PC-9 (cell line): ENCODE results near the gene DDR2.

Experiments used
- EZH2 ChIP-seq: fragments of 200-600 bp; sonication (generic); IDR thresholded peaks from 2 replicates; pipeline ENCODE4 v1.8.0; 2017; ENCODE audit warnings: antibody characterized with exemption, low read depth
- TF ChIP-seq, protein P1 (sequence below): fragments of 200-600 bp; sonication (generic); conservative IDR thresholded peaks from 2 replicates; pipeline ENCODE4 v1.6.1; 2017; ENCODE audit warnings: mixed run types, antibody characterized with exemption, mild to moderate bottlenecking, moderate library complexity

DNA sequence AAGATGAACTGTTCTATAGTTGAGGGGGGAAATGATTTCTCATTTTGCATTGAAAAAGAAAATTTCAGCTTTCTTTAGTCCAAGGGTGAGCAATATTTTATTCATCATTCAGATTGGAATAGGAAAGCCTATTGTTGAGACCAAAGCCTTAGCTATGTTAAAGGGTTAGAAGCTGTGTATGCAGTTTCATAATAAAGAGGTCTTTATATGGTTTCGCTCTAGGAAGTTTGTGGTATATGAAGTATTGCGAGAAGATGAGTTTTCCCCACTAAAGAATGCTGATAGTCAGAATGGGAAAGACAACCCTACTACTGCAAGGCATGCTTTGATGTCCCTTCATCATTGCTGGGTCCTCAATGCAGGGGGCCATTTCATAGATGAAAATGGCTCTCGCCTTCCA, 42.2 kb upstream of the DDR2 start:
- TF ChIP-seq, protein P1, sequence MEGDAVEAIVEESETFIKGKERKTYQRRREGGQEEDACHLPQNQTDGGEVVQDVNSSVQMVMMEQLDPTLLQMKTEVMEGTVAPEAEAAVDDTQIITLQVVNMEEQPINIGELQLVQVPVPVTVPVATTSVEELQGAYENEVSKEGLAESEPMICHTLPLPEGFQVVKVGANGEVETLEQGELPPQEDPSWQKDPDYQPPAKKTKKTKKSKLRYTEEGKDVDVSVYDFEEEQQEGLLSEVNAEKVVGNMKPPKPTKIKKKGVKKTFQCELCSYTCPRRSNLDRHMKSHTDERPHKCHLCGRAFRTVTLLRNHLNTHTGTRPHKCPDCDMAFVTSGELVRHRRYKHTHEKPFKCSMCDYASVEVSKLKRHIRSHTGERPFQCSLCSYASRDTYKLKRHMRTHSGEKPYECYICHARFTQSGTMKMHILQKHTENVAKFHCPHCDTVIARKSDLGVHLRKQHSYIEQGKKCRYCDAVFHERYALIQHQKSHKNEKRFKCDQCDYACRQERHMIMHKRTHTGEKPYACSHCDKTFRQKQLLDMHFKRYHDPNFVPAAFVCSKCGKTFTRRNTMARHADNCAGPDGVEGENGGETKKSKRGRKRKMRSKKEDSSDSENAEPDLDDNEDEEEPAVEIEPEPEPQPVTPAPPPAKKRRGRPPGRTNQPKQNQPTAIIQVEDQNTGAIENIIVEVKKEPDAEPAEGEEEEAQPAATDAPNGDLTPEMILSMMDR: no peak
- TF ChIP-seq EZH2: no peak
